HG02870 (cell line): ENCODE measurements around the gene MEN1.
"Not testable (repeated sequence)": the region's sequence is repeated elsewhere in the genome, so short reads cannot be mapped to it uniquely, and the experiment has no call there.

Source experiments
- ATAC-seq: cut with Tn5 transposase; IDR thresholded peaks from one replicate; pipeline ENCODE4 v1.9.1; 2021; ENCODE audit warnings: mild to moderate bottlenecking, moderate library complexity; ENCODE audit not compliant: unreplicated experiment

Gene MEN1

DNA sequence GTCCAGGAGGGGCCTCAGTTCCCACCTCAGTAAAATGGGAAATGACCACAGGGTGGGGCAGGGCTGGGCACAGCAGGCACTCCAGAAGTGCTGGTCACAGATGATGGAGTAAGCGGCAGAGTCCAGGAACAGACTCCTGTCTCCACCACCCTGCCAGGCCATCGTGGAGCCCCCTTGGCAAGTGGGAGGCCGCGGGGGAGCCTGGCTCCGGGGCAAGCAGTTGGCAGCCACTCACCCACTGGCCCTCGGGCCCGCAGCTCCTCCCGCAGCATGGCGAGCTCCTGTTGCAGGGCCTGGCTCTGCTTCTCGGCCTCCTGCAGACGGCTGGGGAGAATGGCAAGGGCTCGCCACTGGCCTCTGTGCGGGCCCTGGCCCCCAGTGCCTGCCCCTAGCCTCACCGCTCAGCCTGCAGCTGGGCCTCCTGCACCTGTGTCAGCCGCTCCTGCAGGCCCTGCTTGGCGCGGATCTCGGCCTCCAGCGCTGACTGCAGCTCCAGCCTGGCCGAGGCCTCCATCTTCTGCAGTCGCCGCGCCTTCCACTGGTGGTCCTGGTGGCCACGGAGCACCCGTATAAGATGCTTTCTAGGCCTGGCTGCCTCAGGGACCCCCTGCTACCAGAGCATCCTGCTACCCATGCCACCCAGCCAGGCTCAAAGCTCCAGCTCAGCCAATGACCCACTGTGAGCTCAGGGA, 23.8 kb upstream of the MEN1 start:
- ATAC-seq: no peak

DNA sequence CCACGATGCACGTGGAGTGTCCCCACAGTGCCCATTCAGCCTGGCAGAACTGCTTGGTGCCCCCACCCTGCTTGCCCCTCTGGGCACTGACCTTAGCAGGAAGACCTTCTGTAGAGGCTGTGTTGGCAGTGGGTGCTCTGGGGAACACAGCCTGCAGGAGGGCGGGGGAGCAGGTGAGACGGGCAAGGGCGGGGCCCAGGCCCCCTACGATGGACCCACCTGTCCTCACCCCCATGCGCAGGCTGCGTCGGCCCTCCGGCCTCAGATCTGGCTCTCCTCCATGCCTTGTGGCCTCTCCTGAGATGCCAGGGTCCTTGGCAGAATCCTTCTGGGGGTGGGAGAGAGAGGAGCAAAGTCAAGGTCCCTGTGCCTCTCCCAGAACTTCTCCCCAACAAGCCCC, 23.2 kb upstream of the MEN1 start:
- no peak for ATAC-seq

DNA sequence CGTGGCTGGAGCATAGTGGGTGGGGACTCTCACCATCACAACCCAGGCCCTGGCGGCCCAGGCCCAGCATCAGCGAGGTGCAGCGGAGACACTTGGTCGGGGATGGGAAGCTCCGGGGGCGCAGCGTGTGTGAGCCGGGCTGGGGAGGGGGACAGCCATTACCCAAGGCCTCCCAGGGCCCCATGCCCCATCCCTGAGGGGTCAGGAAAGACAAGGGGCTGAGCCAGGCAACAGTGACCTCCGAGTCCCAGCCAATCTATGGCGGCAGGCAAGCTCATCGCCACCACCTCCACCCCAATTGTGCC, 22.8 kb upstream of the MEN1 start:
- ATAC-seq: no peak

DNA sequence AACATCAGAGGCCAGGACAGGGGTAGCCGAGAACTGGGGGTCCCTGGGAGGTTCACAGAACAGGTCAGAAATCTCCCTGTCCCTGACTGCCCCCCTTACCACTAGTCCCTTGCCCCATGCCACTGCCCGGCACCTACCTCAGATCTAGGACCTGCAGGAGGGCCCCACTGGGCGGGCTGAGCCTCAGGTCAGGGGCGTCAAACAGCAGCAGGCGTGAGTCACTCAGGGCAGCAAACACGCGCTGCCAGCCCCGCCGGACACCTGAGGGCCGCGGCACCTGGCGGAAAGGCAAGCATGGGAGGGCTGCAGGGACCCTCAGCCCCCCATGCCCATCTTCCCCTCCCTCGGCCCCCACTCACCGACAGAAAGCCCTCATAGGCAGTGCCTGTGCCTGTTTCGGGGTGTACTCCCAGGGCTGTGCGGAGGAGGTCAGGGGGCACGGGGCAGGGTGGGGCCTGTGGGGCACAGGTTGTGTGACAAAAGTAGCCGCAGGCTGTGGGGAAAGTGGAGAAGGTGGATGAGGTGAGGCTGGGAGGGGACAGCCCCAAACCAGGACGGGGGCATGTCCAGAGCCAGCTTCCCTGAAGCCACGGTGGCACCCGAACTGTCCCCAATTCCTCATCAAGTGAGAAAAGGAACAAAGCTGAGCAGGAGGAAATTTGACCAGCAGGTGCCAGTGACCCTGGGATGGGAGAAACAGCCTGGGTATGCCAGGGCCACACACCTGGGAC, 22.3 kb upstream of the MEN1 start:
- ATAC-seq: no peak

DNA sequence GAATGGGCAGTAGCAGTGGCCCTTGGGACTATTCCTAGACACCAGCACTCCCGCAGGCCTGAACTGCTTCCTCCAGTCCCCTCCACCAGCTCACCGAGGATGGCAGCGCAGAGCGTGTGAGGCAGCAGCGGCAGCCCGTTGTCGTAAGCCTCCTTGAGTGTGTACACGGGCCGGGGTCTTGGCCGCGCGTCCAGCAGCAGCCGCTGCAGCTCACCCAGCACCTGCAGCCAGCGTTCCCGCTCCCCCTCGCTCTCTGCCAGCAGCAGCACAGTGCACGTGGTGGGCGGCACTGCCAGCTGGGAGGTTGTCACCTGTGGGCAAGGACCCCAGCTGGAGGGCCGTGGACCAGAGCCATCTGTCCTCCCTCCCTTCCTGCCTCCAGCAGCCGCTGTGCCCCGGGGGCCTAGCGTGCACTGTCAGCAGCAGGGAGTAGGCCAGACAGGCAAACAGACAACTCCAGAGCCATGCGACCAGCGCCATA, 21.1 kb upstream of the MEN1 start:
- no peak for ATAC-seq

DNA sequence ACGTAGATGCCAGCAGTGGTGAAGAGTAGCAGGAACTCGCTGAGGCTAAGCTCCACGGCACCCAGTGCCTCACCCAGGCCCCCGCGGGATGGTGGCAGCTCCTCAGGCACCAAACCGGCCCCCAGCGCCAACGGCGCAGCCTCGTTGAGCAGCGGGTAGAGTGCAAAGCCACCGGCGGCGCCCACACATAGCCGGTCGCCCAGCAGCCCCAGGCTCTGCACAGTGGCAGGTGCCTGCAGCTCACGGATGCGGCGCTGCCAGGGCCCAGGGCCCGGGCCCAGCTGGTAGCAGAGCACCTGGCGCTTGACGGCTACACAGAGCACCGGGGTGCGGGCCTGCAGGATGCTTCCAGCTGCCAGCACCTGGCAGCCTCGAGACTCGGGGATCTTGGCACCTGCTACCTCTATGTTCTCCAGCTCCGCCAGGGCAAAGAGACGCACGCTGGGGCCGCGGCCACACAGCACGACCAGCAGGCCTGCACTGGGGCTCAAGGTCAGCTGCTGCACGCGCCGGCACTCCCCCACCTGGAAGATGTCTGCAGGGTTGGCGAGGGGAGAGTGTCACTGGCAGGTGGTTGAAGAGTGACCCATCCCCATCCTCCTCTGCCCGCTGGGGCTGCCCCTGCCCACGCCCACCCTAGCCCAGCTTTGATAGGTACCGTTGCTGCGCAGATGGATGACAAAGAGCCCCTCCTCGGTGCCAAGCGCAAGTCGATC, 19.3 kb upstream of the MEN1 start:
- ATAC-seq: no peak

DNA sequence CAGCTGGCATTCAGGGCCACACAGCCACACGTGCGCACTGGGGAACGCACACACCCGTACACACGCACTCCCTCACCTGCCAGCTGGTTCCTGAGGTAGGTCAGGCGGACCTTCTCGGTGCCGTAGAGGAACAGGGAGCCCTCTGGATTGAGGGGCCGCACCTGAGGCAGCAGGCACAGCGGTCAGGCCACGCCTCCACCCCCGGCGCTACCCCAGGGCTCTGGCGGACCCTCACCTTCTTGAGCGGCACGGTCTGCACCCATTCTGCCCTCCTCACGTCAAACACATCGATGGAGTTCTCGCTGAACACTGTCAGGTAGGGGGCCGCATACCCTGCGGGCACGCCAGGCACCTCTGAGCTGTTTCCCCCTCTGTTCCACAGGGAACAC, 17.1 kb upstream of the MEN1 start:
- ATAC-seq: no peak

DNA sequence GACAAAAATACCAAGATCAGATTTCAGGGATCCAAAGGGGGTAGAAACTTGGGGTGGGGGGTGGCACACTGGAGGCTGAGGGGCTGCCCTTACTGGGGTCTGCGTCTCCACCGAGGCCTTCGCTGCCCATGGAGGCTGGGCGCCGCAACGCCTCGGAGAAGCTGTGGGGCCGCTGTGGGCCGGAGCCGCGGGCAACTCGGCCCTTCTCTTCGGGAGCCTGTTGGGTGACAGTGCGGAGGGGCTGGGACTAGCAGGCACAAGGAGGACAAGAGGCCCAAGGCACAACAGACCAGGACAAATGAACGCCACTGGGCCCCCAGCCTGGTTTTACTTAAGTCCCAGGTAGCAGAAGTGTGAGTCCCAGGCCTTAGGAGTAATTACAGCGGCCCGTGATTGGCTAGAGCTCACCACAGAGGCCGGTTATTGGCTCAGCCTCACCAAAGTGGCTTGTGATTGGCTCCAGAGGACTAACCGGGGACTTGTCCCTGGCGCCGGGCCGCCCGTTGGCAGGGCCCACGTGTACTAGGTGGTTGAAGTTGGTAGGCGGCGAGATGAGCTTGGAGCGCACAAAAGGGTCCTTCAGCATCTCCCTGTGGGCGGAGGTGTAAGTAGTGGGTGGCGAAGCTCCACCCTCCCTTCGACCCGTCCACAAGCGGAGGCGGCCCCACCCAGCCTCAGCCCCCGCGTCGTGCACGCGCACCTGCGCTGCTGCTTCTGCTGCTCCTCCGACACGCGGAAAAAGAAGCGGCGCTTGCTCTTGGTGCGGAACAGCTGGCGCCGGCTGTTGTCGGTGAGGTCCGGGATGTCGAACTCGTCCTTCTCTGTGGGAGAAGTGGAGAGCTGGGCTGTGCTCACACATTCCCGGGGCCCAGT, 16.5 kb upstream of the MEN1 start:
- ATAC-seq: no peak

DNA sequence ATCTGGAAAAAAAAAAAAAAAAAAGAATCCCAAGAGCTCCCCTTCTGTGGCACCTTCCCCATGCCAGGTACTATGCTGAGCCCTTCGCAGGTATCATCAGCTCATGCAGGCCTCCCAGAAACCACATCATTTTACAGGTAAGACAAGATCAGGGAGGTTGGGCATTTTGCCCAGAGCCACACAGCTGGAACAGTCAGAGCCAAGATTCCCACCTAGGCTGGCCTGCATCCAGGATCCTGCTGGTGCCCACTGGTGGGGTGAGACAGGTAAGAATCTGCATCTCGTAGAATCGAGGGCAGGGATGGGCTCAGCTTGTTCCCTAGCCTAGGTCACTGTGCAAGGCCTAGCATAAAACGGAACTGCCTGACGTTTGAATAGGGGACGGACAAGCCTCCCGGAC, 15.7 kb upstream of the MEN1 start:
- no peak for ATAC-seq

DNA sequence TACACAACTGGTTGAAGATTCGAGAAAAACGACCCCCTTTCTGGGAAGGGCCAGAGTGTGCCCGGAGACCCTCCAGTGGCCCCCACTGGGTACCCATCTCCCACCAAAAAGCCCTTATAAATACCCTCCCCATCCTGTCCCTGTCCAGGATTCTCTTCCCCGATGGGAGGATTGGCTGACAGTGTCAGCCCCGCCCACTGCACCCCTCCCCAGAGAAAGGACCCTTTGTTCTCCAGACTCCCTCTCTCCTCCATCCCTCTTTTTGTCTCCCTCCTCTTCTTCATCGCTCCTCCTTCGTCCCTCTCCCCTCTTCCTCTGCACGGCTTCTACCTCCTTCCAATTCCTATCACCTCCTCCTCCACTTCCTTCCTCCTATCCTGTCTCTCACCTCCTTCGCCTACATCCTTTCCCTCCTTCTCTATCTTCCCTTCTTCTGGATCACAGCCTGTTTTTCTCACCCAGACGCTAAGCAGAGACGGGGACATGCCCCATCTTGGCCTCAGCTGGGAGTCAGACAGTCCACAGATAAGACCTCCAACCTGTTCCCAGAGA, 13.3 kb upstream of the MEN1 start:
- ATAC-seq: no peak

DNA sequence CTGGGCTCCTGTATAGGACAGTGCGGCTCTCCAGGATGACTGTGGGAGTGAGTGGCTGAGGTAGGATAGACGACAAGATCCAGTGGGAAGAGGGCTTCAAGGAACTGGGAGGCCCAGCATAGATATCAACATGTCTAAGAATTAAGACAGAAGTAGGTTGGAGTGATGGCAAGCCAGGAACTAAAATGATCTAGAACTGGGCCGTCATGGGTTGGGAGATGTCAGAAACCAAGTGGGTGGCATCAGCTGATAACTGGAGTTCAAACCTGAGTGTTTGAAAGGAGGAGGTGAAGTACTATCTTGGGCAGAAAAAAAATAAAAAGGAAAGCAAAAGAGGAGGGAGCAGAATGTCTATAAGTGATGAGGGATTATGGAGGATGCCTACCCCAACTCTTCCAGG, 7.1 kb upstream of the MEN1 start:
- ATAC-seq: no peak

DNA sequence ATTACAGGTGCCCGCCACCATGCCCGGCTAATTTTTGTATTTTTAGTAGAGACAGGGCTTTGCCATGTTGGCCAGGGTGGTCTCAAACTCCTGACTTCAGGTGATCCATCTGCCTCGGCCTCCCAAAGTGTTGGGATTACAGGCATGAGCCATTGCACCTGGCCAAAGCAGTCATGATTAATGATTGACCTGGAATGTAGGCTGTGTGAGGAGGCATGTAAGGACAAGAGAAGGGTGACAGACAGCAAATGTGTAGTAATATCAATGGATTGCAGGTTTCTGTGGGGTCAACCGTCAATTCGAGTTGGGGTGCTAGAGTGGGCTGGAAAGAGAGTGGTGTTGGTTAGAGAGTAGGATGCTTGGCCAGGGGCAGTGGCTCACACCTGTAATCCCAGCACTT, 5.1 kb upstream of the MEN1 start:
- not testable (repeated sequence) for ATAC-seq

DNA sequence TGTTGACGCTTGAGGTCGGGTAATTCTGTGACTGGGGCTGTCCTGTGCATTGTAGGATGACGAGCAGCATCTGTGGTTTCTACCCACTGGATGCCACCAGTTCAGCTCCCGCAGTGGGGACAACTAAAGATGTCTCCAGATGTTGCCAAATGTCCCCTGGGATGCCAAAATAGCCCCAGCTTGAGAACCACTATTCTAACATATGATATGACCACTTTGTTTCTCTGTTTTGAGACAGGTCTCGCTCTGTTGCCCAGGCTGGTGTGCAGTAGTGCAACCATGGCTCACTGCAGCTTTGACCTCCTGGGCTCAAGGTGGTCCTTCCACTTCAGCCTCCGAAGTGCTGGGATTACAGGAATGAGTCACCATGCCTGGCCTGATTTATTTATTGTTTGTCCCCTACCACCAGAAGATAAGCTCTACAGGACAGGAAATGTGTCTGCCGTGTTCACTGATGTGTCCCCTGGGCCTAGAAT, 4.4 kb upstream of the MEN1 start:
- ATAC-seq: no peak

DNA sequence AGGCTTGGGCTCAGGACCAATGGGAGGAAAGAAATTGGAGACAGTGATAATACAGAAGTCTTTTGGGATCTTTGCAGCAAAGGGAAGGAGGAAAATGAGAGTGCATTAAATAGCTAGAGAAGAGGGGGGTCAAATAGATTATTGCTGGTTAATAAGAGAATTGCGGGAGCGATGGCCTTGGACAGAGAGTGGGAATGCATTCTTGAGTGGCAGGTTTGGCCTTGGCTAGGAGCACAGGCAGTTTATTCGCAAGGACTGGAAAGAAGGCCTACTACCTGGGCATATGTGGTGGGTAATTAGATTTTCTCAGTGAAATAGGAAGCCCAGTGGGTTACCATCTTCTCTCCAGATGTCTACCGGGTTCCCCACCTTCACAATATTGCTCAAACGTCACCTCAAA, 3.5 kb upstream of the MEN1 start:
- no peak for ATAC-seq

DNA sequence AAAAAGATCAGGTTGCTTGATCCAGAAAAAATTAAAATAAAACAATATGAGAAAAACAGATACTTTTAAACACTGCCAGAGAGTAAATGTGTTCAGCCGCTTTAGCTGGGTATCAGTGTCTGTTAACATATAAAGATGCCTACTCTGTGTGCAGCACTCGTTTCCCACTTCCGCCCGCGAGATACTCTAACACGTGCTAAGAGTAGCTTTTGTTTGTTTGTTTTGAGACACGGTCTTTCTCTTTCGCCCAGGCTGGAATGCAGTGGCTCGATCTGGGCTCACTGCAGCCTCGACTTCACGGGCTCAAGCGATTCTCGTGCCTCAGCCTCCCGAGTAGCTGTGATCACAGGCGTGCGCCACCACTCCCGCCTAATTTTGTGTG, 531 bp upstream of the MEN1 start:
- peak; percentile 19 for ATAC-seq

DNA sequence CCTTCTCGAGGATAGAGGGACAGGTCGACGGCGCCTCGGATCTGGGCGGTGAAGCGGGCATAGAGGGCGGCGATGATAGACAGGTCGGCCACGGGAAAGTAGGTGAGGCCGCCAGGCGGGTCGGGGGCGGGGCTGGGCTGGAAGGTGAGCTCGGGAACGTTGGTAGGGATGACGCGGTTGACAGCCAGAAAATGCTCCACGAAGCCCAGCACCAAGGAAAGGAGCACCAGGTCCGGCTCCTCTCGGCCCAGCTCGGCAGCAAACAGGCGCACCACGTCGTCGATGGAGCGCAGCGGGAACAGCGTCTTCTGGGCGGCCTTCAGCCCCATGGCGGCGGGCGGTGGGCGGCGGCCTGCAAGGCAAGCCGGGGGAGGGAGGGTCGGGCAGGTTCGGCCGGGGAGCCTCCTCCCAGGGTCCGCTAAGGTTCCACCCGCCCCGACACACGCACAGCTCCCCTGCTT, 540 bp downstream of the MEN1 start:
- ATAC-seq: no peak

DNA sequence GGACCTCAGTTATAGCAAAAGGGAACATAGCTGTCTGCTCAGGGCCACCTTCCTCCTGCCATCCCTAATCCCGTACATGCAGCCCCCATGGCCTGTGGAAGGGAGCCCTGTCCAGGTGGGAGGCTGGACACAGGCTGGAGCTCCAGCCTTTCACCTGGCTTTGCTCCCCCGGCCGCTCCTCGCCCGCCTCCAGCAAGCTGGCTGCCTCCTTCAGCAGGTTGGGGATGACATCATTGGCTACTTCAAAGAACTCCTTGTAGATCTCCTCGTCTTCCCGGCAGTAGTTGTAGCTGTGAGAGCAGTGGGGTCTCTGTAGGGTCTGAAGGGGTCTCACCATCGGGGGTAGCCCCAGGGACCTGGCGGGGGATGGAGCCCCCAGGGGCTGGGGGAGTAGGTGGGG, 4.9 kb downstream of the MEN1 start:
- no peak for ATAC-seq

DNA sequence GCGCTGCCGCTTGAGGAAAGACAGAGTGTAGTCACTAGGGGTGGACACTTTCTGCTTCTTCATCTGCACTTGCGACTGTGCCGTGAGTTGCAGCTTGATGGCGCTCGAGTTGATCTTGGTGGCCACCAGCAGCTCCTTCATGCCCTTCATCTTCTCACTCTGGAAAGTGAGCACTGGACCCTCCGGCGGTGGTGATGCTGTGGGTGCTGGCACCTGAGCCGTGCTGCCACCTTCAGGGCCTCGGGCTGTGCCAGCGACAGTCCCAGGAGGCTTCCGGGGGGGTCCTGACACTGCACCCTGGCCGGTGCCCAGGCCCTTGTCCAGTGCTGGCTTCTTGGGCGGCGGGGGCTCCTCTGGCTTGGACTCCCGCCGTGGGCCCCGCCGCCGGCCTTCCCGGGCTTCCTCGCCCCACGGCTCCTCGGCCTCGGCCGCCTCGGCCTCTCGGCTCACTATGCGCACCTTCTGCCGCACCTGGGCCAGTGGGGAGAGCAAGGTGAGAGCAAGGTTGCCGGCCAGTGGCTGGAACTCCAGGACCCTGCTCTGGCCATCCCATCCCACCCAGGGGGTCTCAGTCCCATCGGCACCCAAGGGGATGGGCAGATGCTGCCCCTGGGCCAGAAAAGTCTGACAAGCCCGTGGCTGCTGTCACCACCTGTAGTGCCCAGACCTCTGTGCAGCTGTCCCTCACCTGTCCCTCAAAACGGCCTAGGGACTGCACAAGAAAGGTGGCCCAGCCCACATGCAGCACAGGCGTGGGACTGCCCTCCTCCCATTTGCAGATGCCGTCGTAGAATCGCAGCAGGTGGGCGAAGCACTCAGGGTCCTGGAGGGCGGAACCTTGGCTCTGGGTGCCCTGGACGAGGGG, 5.8 kb downstream of the MEN1 start:
- no peak for ATAC-seq

DNA sequence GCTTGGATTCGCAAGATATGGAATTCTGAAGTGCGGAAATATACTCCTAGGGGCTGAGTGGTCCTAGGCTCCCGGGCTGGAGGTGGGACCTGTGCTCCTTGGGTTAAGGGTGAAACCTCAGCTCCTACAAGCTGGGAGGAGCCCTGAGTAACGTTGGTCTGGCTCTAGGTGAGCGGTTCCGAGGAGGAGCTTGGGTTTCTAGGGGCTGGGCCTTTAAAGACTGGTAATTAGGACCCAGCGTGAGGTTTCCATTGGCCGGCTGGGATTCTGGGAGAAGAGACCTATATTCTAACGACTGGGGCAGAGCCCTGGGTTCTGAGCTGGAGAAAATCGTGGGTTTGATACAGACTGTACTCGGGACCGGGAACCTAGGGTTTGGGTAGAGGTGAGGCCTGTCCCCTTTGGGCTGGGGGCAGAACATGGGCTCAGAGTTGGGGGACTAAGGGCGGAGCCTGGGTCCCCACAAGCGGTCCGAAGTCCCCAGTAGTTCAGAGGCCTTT, 6.5 kb downstream of the MEN1 start:
- ATAC-seq: no peak
